Stimulated activated CD4-positive, alpha-beta T cell treated with anti-CD3 and anti-CD28 coated beads, Interleukin-4, amount 100 ng/mL, for 48 hours (primary cell): ENCODE data around the gene TMEM131.
A peak's percentile ranks its signal among the peaks of the same experiment; 100 is the strongest.
"Not testable (repeated sequence)": the region's sequence is repeated elsewhere in the genome, so short reads cannot be mapped to it uniquely, and the experiment has no call there.

ENCODE experiments used
- DNase-seq, 2 donors: peaks; one replicate each; pipeline ENCODE4 v3.0.0-alpha.2; 2020; ENCODE audit warnings: low read depth in 2 of 2

TMEM131 gene

GRCh38 chr2:97995734-97996624 lies at the start of gene TMEM131:
TMEM131 (minus strand) TSS chr2:97995948; CDS start chr2:97995662, 286 bp downstream.
- DNase-seq, result peak; percentile 95 to 96

DNA sequence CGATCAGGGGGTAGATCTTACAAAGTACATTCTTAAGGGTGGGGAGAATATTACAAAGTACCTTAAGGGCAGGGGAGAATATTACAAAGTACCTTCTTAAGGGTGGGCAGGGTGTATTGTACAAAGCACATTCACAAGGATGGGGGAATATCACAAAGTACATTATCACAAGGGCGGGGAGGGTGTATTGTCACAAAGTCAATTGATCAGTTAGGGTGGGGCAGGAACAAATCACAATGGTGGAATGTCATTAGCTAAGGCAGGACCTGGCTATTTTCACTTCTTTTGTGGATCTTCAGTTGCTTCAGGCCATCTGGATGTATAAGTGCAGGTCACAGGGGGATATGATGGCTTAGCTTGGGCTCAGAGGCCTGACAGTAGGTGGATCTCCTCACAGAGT lies 49.0 kb upstream of the TMEM131 start:
- DNase-seq, result not testable (repeated sequence)

- DNase-seq, result no peak
Measured at GRCh38 chr2:98043101-98043500, 47.4 kb upstream of the TMEM131 start.

DNA sequence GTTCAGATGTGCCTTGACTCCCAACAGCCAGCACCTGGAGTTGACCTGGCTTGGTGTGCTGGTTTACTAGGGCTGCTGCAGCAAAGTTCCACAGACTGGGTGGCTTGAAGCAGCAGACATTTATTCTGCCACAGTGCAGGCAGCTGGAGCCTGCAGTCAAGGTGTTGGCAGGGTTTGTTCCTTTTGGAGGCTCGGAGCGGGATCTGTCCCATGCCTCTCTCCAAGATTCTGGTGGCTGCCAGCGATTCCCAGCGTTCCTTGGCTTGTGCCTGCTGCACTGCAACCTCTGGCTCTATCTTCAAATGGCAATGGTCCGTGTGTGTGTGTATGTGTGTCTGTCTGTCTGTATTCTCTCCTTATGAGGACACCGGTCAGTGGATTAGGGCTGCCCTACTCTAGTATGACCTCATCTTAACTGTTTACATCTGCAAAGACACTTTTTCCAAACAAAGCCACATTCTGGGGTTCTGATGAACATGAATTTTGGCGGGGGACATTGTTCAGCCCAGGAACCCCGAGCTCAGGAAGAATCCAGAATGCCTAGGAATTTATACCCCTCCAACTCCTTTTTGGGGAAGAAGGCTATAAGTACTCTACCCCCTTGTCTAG lies 44.7 kb upstream of the TMEM131 start:
- DNase-seq, result no peak

DNA sequence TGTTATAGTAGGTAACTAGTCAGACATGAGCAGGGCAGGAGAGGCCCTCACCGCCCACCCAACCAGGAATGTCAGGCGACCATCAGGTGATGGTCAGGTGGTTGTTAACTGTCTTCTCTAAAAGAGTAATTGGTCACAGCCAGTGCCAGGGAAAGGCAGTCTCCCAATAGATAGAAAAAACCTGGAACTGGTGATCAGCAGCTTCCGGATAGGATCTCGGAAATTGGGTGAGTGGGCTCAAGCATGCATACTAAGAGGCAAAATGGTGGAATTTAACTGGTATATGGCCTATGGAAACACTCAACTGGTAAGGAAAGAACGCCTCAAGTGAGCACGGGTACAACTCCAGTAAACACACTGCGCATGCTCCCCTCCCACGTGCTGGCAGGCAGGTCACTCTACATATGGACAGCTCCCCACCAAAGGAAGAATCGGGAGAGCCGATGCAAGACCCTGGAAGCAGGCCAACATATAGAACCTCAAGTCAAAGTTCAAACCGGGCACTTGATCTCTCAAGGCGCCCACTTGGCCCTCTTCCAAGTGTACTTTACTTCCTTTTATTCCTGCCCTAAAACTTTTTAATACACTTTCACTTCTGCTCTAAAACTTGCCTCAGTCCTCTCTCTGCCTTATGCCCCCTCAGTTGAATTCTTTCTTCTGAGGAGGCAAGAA lies 43.5 kb upstream of the TMEM131 start:
- DNase-seq, result no peak

DNA sequence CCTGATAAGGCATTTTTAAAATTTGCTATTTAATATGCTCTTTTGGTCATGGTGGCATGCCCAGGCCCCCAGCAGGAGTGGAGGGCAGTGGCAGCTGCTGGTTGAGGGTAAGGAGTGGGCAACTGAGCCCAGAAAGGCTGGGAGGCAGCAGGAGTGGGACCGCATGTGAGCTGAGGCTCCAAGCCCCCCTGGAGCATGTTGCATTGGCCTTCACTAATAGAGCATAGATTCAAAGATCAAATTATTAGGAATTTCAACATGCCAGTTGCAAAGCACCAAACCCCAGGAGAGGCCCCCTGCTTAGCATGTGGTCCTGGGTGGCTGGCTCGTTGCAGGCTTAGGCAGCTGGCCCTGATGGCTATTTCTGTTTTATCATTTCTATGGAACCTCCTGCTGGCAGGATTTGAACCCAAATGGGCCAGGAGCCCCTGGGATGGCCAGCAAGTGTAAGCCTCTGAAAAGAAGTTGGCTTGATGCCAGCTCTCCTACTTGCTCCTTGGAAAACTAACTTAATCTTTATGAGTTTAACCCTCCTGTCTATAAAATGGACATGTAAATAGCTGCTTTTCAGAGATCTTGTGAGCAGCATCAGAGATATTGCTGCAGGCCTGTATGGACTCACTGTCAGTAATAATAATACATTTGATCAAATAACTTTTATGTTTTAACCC lies 42.1 kb upstream of the TMEM131 start:
- DNase-seq, result no peak

- DNase-seq, result no peak
Measured at GRCh38 chr2:98037206-98037605, 41.5 kb upstream of the TMEM131 start.

- no peak for DNase-seq
Measured at GRCh38 chr2:98036349-98037000, 40.7 kb upstream of the TMEM131 start.

DNA sequence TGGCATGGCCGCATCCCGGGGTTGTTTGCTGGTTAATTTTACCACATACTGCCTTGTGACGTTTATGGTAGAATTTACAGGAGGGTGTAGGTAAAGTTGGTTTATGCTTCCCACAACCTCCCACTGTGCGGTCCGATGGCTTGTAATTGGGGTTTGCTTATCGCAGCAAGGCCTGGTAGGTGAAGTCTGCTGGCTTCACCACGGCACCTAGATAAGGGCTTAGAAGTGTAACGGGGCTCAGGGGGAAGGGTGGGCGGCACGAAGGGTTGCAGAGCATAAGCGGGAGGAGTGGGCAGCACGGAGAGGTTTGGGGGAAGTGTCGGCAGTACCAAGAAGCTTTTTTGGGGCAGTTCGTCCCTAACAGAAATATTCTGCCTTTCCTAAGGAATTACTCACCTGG lies 39.0 kb upstream of the TMEM131 start:
- no peak for DNase-seq

GRCh38 chr2:98032086-98032485 lies 36.3 kb upstream of the TMEM131 start:
- no peak for DNase-seq

- no peak for DNase-seq
Measured at GRCh38 chr2:98029718-98030222, 34.0 kb upstream of the TMEM131 start.

GRCh38 chr2:98028931-98029717 lies 33.4 kb upstream of the TMEM131 start:
- no peak for DNase-seq

- no peak for DNase-seq
Measured at GRCh38 chr2:98028101-98028561, 32.4 kb upstream of the TMEM131 start.

DNA sequence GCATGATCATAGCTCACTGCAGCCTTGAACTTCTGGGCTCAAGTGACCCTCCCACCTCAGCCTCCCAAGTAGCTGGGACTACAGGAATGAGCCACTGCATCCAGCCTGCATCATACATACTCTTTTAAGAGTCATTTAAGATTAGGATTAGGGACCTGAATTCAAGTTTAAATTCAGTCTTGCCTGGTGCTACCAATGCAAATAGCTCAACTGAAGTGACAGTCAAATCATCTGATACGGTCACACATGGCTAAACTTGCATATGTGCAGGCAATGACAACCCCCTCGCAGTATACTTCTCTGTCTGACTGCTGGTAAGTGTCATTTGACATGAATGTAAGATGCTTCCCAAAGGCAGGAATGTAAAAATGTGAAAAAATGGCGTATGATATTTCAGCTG lies 31.8 kb upstream of the TMEM131 start:
- DNase-seq, result no peak

- DNase-seq, result no peak
Measured at GRCh38 chr2:98026927-98027522, 31.3 kb upstream of the TMEM131 start.

- DNase-seq, result no peak
Measured at GRCh38 chr2:98026292-98026691, 30.5 kb upstream of the TMEM131 start.

DNA sequence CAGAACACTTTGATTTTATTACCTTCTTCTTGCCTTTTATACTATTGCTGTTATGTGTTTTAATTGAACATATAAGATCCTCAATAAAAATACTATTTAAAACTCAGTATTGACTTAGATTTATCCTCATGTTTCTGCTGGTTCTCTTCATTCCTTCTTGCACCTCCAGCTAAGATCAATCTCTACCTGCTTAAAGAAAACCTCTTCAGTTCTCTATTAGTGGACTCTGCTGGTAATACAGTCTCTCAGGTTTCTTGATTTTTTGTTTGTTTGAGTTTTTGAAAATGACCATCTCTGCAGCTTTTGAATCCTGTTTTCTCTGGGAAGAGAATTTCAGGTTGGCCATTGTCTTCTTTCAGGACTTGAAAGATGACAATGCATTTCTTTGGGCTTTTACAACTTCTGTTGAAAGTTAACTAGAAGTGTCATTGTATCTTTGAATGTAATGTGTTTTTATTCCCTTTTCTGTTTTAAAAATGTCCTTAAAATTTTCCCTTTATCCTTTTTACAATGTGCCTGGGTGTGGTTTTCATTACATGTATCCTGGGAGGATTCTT lies 29.8 kb upstream of the TMEM131 start:
- DNase-seq, result no peak

DNA sequence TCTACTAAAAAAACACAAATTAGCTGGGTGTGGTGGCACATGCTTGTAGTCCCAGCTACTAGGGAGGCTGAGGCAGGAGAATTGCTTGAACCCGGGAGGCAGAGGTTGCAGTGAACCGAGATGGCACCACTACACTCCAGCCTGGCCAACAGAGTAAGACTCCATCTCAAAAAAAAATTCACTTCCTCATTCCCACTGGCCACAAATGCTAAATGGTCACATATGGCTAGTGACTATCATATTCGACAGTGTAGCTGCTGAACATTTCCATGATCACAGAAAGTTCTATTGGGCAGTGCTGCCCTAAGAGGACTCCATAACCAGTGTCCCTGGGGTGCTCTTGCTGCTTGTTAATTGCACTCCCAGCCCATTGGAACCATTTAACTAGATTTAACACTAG lies 26.3 kb upstream of the TMEM131 start:
- not testable (repeated sequence) for DNase-seq

DNA sequence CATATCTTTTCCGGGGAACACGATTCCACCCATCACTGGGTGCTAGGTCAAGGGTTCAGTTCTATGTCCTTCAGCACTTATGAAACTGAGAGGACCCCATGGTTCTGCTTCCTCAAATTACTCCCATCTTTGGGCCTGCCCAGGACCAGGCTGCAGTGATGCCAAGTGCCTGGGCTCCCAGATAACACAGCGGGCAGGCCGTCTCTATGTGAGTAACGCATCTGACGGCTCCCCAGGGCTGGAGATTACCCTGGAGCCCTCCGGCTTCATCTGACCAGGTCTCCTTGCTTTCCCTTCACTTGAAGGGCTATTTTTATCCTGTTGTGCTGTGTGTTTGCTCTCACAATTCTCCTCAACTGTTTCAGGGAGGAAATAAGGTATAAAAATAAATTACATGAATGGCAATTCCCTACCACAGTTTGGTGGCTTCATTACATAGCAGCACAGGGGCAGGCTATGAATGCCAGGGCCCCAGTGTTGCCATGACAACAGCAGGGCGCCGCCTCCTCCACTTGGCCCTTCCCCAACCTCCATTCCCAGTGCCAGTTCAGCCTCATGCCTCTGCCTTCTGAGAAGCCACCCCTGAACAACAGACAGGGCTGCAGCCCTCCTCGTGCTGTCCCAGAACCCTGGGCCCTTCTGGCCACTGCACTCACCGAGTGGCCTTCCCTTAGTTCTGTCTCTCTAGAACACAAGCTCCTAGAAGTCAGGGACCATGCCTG lies 25.4 kb upstream of the TMEM131 start:
- no peak for DNase-seq
